Gastrocnemius medialis (tissue), 4 donors: Measurements from ENCODE around the gene COG1.

ENCODE experiments used
- CTCF ChIP-seq, 5 experiments: fragments of 450-650 bp in 3 of 5; fragments of 200-600 bp in 2 of 5; sonication (generic) in 2 of 5; IDR thresholded peaks in 4 of 5; conservative IDR thresholded peaks in 1 of 5; 1 replicate in 4 of 5; 2 replicates in 1 of 5; pipeline ENCODE4 v1.5.1; 2016 to 2019; ENCODE audit warnings: antibody characterized with exemption in 5 of 5, mild to moderate bottlenecking in 3 of 5, moderate library complexity in 3 of 5
- POLR2A ChIP-seq, 2 donors: fragments of 450-650 bp; IDR thresholded peaks; one replicate each; pipeline ENCODE4 v1.6.1; 2017; ENCODE audit warnings: antibody characterized with exemption in 2 of 2, mild to moderate bottlenecking in 2 of 2, moderate library complexity in 2 of 2

- TF ChIP-seq POLR2A (IDR thresholded peaks at IDR 0.05): no peak
- TF ChIP-seq CTCF (IDR thresholded peaks at IDR 0.05 in 4 of 5, conservative IDR thresholded peaks at IDR 0.05 in 1 of 5): no peak
These were observed 5.5 kb downstream of the COG1 start for GRCh38 chr17:73198201-73198929.
